Dedifferentiated amniotic fluid mesenchymal stem cell (primary cell): ENCODE measurements around the gene PERM1.
"Not testable (repeated sequence)": the region's sequence is repeated elsewhere in the genome, so short reads cannot be mapped to it uniquely, and the experiment has no call there.

ENCODE experiments used
- DNase-seq: peaks from one replicate; pipeline ENCODE4 v3.0.0-alpha.2; 2016; ENCODE audit errors: extremely low spot score

The PERM1 gene

GRCh38 chr1:981955-982558, at the start of gene PERM1:
TSS of gene PERM1 (minus strand) at chr1:982093. CDS start at chr1:981029, 1,064 bp downstream.
- no peak for DNase-seq

DNA sequence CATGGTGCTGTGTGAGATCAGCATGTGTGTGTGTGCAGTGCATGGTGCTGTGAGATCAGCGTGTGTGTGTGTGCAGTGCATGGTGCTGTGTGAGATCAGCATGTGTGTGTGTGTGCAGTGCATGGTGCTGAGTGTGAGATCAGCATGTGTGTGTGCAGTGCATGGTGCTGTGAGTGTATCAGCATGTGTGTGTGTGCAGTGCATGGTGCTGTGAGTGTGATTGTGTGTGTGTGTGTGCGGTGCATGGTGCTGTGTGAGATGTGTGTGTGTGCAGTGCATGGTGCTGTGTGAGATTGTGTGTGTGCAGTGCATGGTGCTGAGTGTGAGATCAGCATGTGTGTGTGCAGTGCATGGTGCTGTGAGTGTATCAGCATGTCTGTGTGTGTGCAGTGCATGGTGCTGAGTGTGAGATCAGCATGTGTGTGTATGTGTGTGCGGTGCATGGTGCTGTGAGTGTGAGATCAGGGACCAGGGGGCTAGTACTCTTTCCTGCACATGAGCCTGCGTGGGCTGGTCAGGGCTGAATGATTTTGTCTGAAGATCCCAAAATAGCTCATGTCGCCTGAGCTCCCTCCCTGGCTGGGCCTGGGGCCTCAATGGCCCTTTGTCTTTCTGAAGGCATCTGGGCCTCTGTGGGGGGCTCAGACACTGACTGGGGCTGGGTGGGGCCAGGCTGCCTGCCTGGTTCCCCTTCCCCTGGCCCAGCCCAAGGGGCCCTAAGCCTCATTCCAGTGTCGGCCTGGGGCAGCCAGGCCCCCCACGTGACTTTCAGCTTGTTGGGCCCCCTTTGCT, 49.2 kb upstream of the PERM1 start:
- not testable (repeated sequence) for DNase-seq

DNA sequence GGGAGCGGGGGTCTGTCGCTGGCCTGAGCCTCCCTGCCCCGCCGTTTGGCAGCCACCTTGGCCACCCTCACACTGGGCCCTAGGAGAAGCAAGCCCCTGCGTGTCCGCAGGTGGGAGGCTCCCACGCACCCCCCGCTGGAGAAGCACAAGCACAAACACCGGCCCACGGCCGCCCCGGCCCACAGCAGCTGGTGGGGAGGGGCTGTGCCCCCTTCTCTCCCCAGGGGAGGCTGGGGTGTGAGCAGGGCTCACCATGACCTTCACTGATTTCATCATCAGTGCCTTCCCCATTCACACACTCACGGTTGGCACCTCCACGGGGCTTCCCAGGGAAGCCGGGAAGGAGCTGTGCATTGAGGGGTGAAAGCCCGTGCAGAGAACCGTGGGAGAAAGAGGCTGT, 45.9 kb upstream of the PERM1 start:
- no peak for DNase-seq

GRCh38 chr1:1026599-1027413, 44.9 kb upstream of the PERM1 start:
- DNase-seq, result no peak

DNA sequence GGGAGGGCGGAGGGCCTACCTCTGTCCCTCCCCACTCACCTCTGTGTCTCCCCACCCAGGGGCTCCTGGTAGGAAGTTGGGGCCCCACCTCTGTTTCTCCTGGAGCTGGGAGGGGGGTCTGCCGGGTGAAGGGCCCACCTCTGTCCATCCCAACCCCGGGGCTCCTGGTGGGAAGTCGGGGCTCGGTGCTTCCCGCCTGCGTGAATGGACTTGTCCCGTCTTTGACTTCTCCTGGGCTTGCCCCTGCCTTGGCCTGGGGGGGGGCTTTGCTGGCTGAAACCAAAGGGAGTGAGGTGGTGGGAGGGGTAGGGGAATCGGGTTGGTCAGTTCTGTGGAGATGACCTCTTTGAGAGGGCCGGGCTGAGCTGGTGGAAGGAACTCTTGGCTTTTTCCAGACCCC, 43.8 kb upstream of the PERM1 start:
- no peak for DNase-seq

- DNase-seq, result no peak
Measured at GRCh38 chr1:1024771-1025699, 43.1 kb upstream of the PERM1 start.

- no peak for DNase-seq
Measured at GRCh38 chr1:1024149-1024770, 42.4 kb upstream of the PERM1 start.

- no peak for DNase-seq
Measured at GRCh38 chr1:1023700-1024099, 41.8 kb upstream of the PERM1 start.

DNA sequence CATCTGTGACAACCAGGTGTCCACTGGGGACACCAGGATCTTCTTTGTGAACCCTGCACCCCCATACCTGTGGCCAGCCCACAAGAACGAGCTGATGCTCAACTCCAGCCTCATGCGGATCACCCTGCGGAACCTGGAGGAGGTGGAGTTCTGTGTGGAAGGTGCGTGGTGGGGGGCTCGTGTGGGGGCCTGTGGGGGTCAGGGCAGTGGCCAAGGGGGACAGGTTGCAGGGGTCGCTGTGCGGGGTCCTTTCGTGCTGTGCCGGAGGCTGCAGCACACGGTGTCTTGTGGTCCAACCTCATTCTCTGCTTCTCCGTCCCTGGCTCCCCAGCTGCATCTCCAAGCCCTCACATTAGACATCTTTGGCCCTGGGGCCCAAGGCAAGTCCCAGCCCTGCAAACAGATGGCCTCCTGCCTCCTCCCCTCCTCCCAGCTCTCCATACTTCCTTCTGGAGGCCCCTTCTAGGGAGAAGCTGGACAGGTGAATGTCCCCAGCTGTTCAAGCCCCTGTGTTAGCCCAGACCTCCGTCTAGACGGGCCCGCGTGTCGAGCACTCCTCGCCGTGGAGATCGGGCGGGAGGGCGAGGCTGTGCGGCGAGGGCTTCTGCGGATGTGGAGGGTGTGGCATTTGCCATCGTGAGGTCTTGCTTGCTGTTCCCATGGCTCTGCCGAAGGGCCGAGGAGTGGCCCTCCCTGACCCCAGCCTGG, 40.6 kb upstream of the PERM1 start:
- no peak for DNase-seq

DNA sequence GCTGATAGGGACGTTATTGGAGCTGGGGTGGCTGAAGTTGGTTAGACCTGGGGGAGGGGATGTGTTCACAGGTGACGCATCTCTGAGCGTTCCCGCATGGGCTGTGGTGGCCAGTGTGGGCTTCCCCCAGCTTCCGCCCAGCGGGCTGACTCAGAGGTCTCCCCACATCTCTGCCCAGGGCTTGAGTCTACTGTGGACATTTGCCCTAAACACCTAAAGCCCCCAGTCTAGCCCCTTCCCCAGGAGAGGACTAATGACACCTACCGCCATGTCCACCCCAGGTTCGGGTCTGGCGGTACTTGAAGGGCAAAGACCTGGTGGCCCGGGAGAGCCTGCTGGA, 40.0 kb upstream of the PERM1 start:
- no peak for DNase-seq

DNA sequence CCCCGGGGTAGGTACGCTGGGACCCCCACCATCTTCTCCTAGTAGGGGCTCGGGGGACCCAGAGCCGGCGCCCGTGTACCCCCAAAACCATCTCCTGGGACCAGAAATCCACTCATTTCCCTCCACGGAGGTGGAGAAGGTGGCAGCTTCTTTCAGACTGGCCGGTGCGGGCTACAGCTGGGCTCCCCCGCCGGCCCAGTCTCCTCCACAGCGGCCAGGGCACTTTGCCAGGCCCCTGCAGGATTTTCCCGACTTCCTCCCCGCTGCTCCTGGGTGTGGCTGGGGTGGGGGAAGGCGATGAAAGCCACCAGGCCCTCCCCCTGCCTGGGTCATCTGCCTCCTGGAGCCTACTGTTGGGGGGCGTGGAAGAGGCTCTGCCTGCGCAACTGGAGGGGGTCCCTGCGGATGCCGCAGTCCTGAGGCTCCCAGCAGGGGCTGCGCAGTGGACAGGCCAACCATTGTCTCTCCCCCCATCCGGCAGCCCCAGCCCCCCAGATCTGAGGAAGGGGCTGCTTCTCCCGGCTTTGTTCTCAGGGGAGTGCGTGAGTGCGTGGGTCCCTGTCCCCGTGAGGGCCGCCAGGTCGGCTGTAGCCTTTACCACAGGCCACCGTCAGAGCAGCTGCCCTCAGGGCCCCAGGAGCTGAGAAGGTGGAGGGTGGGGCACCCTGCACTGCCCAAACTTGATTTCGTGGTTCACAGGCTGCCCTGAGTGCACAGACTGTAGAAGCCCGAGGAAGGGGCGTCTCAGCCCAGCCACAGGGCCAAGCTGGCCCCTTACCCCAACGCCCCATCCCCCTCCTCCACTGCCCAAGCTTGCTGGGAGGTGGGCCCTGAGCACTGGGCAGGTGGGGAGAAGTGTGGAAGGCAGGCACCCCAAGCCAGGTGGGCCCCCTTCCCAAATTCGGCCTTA, 39.4 kb upstream of the PERM1 start:
- DNase-seq, result no peak

GRCh38 chr1:1020415-1021009, 38.6 kb upstream of the PERM1 start:
- DNase-seq, result no peak

DNA sequence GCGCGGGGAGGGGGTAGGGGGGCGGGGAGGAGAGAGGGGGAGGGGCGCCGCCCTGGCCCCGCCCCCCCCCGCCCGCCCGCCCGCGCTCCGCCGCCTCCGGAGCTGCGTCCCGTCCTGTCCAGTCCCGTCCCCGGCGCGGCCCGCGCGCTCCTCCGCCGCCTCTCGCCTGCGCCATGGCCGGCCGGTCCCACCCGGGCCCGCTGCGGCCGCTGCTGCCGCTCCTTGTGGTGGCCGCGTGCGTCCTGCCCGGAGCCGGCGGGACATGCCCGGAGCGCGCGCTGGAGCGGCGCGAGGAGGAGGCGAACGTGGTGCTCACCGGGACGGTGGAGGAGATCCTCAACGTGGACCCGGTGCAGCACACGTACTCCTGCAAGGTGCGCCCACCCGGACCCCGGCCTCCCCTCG, 38.1 kb upstream of the PERM1 start, which contains the start of gene AGRN:
Gene AGRN, plus strand, starts transcription at position 121 of the 405 bp plus-strand sequence. Its CDS starts 53 bp downstream, at position 174.
- DNase-seq, result no peak

DNA sequence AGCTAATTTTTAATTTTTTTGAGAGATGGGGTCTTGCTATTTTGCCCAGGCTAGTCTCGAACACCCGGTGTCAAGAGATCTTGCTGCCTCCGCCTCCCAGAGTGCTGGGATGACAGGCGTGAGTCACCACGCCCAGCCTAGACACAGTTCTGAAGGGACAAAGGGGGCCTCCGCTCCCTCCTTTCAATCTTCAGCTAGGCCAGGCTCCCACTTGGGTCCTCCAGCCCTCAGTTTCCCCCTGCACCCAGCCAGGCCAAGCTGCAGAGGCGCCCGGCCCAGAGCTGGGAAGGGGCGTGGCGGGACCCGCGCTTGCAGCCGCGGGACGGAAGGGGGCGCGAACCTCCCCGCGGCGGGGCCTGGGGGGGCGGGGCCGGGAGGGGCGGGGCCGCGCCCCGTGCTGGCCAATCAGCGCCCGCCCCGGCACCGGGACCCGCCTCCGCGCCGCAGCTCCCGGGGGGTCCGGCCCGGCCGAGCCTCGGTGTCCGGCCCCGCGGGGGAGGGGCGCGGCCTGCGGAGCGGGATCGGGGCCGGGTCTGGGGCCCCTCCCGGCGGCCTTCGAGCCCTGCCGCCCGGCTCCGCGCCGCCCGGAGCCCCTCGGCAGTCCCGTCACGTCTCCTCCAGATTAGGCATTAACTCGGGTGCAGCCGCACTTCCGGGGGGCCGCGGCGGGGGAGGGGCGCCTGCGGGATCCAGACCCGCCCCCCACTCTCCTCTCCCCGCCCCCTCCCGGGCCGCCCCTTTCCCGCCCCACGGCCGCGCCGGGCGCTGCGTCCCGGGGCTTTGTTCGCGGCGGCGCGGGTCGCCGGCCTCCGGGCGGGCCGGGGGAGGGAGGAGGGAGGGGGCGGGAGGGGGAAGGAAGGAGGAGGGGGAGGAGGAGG, 37.5 kb upstream of the PERM1 start:
- DNase-seq, result peak; percentile 69

DNA sequence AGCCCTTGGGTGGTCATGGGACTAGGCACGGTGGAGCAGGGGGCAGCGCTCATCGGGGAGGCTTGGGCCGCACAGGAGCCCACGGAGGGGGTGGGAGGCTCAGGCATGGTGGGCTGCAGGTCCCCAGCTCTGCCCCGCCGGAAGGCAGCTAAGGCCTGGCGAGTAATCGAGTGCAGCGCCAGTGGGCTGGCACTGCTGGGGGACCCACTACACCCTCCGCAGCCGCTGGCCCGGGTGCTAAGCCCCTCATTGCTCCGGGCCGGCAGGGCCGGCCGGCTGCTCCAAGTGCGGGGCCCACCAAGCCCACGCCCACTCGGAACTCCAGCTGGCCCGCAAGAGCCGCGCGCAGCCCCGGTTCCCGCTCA, 36.4 kb upstream of the PERM1 start:
- not testable (repeated sequence) for DNase-seq

GRCh38 chr1:1017397-1018320, 35.8 kb upstream of the PERM1 start:
- not testable (repeated sequence) for DNase-seq
